CD4-positive, alpha-beta T cell treated with Interleukin-10 for 1 hour (primary cell): ENCODE results near the gene ARHGAP28.

Experiments used
- DNase-seq: peaks from one replicate; pipeline ENCODE4 v3.0.0-alpha.2; 2020

Gene ARHGAP28

DNA sequence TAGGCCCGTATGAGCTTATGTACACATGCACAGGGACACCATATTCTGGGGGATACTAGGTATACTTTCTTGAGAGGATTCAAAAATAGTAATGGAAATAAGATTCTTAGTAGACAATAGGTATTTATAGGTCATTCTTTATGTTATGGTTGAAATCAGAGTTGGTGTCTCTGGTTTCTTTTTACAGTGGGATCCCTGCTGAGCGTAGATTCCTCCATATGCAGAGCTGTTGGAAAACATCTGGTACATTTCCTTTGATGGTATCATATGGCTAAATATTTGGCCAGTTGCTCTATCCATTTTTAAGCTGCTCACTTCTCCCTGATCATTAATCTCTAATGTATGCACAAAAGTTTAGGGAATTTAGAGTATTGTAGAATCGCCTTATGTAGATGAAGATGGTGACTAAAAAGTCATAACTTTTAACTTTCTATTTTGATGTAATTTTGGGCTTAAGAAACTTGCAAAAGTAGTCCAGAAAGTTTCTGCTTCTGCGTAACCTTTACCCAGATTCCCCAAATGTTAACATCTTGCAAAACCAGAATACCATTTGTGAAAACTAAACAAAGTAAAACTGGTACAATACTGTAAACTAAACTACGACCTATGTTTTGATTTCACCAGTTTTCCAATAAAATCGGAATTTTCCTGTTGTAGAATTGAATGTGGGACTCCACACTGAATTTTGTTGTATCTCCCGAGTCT lies 5.4 kb downstream of the ARHGAP28 start:
- DNase-seq, result no peak

- no peak for DNase-seq
Observed at GRCh38 chr18:6737833-6738232, 8.3 kb downstream of the ARHGAP28 start.

- no peak for DNase-seq
Observed at GRCh38 chr18:6738622-6739021, 9.1 kb downstream of the ARHGAP28 start.

DNA sequence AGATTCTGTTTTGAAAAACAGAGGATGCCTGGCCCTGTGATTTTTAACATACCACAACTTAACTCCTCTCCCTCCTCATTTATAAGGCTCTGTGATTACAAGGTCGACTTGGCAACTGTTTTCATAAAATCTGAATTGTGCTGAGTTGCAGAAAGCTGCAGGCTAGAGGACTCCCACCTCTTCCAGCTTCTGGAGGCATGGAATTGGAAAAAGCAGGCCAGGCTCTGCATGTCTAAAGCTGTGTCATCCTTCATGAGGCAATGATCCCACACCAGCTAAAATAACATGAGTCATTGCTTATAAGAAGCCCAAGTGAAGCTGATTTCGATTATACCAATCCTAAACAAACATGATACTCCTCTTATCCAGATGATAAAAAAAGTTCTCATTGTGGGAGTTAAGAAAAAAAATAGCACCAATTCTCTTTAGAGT lies 11.7 kb downstream of the ARHGAP28 start:
- no peak for DNase-seq

GRCh38 chr18:6741786-6742185 lies 12.3 kb downstream of the ARHGAP28 start:
- DNase-seq, result no peak

DNA sequence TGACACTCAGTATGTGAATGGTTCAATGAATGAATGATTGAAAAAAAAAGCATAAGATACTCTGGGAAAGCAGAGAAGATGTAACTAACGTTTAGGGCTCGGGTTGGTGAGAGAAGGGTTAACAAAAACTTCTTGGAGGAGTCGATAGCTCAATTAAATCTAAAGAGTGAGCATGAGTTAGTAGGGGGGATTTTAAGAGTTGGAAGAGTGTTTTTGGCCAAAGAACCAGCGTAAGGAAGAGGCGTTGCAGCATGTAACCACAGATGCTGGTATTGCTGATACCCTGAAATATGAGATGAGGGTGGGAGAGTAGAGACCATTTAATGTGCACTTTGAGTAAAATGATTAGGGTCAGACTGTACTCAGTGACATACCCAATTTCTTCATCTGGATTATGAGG lies 14.5 kb downstream of the ARHGAP28 start:
- DNase-seq, result no peak

- DNase-seq, result no peak
Observed at GRCh38 chr18:6744816-6745455, 15.4 kb downstream of the ARHGAP28 start.

- DNase-seq, result no peak
Observed at GRCh38 chr18:6745504-6746031, 16.1 kb downstream of the ARHGAP28 start.

DNA sequence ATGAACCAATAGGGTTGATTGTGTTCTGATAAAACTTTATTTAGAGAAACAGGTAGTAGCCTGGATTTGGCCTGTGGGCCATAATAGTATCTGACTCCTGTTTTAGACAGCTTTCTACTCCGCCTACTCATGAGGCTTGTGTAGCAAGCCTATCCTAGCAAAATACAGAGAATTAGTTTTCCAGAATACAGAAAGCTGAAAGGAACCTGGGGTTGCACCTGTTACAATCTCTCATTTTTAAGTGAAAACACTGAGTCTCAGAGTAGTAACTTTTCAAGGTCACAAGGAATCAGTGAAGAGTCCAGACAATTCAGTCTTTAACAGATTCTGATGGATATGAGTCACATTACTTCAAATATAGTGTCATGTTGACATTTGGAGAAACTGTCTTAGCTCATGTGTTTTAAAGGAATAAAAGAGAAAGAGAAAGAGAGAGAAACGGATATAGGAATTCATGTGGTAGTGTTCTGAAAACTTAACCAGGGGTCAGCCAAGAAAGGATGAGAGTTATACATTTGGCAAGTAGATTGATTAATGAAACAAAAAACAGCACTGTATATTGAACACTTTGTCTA lies 17.0 kb downstream of the ARHGAP28 start:
- DNase-seq, result no peak

DNA sequence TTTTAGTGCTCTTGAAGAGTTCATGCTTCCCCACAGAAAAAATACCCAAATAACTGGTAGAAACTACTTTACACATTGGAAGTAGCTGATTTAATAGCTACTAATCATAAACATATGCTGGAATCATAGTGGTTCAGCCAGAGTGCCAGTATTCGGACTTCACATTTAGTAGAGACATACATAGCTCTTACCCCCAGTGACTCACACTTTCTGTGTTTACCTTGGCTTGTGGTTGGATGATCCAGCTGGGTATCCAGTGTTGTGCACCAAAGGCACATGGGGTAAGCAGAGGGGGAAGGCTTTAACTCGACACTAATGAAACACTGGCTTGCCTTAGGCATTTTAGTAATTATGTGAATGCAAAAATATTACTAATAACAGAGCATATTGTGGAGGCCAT lies 18.1 kb downstream of the ARHGAP28 start:
- no peak for DNase-seq

DNA sequence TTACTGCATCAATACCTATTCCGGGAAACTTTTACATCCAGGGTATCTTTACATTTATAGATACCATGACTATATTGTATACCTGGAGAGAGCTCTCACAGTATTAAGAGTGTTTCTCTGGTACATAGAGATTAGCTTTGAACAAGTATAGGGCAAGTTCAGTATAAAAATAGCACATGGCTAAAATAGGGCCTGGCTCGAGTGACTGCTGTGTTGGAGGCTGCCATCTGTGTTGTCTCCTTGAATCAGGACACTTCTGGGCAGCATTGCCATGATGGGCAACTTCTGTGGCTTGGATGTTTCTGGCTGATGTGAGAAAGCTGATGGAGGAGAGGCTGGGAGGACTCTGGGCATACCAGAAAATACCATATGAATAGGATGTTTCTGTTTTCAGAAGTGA lies 18.7 kb downstream of the ARHGAP28 start:
- no peak for DNase-seq

- DNase-seq, result no peak
Observed at GRCh38 chr18:6750411-6750810, 20.9 kb downstream of the ARHGAP28 start.

- no peak for DNase-seq
Observed at GRCh38 chr18:6751222-6751621, 21.7 kb downstream of the ARHGAP28 start.

- DNase-seq, result no peak
Observed at GRCh38 chr18:6752202-6752860, 22.8 kb downstream of the ARHGAP28 start.

- DNase-seq, result no peak
Observed at GRCh38 chr18:6755107-6755506, 25.6 kb downstream of the ARHGAP28 start.

DNA sequence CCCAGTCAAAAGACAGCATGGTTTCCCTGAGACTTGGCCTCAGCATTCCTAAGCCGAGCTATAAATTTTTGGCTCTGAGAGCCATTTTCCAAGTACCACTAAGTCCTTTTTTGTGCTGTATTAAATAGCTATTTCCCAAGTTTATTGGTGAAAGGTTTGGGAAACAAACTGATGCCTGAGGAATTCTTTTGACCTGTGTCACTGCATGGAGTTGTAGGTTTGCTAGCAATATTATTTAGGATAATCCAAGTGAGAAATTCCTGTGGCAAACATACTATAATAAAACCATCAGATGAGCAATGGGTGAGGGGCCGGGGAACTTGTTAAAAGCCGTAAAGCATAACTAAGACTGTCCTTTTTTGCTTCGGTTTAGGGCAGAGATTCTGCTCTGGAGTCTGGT lies 28.4 kb downstream of the ARHGAP28 start:
- no peak for DNase-seq

- no peak for DNase-seq
Observed at GRCh38 chr18:6759579-6759978, 30.1 kb downstream of the ARHGAP28 start.

DNA sequence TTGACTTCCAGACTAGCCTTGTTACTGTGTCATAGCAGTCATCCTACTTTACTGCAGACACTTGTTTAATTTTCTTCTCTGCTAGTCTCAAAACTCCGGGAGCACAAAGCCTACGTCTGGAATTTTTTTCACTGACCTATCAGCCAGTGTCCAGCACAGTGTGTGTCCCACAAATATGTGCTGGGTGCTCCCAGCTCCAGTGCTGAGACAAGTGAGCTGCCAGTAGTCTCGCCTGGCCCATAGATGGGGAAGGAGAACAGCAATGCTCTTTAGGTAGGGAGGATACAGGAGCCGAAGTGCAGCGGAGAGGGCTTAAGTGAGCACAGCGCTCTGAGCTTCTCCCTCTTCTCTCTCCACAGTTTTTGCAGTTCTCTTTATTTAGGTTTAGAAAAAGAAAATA lies 34.0 kb downstream of the ARHGAP28 start:
- no peak for DNase-seq

- no peak for DNase-seq
Observed at GRCh38 chr18:6764382-6764781, 34.9 kb downstream of the ARHGAP28 start.

DNA sequence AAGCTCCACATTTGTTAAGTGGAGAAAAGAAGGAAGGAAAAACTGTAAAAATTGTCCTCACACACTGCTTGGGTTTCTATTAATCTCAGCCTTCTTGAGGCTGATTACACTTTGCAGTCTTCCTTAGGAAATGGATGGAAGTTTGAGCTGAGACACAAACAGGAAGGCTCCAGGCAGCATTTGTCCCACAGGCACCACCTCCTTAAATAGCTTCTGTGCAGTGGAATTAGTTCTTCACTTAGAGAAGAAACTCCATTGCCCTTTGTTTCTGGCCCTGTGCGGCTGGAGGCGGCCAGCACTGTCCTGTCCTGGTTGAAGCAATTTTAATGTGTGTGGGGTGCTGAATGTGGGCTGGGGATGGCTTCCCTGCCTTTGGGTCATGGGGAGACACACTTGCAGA lies 44.3 kb downstream of the ARHGAP28 start:
- no peak for DNase-seq

- no peak for DNase-seq
Observed at GRCh38 chr18:6775237-6775636, 45.7 kb downstream of the ARHGAP28 start.

DNA sequence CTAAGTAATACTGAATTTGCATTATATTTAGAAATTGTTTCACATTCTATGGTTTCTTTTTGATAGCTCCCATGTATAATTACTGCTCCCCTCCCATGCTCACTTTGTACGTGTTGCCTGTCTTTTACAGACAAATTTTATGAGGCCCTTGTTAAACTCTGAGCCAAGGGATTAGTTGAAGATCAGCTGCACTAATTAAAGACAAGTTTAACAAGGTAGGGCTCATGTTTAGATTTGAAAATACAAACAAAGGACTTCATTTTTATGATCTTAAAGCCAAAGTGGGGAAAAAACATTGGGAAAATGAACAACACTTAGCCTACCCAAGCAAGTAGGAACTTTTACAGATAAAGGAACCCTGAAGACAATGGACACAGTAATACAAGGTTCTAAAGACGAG lies 46.2 kb downstream of the ARHGAP28 start:
- no peak for DNase-seq

DNA sequence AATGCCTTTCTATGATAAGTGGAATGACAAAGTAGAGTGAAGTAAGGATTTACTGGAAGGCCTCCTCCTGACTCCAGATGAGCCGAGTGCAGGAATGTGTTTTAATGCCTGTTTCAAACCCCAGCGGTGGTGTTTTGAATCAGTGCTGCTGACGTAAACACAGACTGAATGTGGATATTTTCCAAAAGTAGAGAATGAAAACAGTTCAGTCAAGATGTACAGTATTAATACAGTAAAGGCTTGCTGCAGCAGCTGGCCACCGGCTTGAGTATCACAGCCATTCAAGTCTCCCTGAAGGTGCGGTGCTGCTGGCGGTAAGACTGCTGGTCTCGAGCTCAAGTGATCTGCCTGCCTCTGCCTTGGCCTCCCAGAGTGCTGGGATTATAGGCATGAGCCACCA lies 46.7 kb downstream of the ARHGAP28 start:
- no peak for DNase-seq

DNA sequence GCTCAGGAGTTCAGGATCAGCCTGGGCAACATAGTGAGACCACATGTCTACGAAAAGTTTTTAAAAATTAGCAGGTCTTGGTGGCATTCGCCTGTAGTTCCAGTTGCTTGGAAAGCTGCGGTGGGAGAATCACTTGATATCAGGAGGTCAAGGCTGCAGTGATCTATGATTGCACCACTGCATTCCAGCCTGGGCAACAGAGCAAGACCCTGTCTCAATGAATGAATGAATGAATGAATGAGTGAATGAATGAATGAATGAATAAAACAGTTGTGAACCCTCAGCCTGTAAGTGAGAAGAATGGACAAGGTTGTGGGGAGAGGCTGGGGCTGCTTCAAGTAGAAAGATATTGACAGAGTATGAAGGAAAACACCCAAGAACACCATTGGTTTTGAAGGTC lies 48.0 kb downstream of the ARHGAP28 start:
- DNase-seq, result no peak
